ENCODE results near the gene TCEAL7. TPM values are rescaled to one million over a fixed set of nuclear protein-coding genes. Genes with fewer than 3 reads are reported as not detected.

The TCEAL7 gene
- total and polyA plus RNA-seq, 3 donors from 2014 or later: 1.3 to 5.5 (median 3.9) TPM

DNA sequence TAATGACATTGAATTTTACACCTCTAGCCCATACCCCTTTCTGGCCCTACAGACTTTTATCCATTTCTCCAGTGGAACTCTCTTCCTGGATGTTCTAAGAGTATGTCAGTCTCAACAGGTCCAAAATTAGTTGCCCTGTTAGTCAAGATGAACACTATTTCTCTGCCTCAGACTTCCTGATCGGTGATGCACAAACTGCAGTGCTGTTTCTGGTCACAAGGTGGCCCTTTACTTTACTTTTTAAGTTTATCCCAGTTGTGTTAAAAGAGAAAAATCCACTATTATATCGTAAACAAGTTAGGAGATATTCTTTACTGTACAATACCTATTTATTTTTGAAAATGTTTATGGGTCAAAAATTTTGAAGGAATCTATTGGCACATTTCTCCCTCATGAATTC lies 13.1 kb downstream of the TCEAL7 start:
- Histone ChIP-seq H3K4me1 (no peaks in the 10 kb centered on the region), H3K9me3 (no peaks in the 10 kb centered on the region), H3K36me3 (ENCODE audit: low read depth, missing control alignments) (no peaks in the 10 kb centered on the region), H3K4me3 (no peak overlapping the region), H3K27me3 (no peaks in the 10 kb centered on the region), H3K27ac (no peak overlapping the region)
- 9 to 32% methylated on average over 2 of the region's 2 CpGs for WGBS, 2 donors
- intact Hi-C loops (cut with DNase I; ENCODE audit: low total_unique reads): no loop called here
- DNase-seq: peak; percentile 69
- TF ChIP-seq, protein P1, sequence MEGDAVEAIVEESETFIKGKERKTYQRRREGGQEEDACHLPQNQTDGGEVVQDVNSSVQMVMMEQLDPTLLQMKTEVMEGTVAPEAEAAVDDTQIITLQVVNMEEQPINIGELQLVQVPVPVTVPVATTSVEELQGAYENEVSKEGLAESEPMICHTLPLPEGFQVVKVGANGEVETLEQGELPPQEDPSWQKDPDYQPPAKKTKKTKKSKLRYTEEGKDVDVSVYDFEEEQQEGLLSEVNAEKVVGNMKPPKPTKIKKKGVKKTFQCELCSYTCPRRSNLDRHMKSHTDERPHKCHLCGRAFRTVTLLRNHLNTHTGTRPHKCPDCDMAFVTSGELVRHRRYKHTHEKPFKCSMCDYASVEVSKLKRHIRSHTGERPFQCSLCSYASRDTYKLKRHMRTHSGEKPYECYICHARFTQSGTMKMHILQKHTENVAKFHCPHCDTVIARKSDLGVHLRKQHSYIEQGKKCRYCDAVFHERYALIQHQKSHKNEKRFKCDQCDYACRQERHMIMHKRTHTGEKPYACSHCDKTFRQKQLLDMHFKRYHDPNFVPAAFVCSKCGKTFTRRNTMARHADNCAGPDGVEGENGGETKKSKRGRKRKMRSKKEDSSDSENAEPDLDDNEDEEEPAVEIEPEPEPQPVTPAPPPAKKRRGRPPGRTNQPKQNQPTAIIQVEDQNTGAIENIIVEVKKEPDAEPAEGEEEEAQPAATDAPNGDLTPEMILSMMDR (IDR thresholded peaks at IDR 0.05): peak; percentile 45 to 62 (median 53)
- TF ChIP-seq POLR2A (IDR thresholded peaks at IDR 0.05): no peak

DNA sequence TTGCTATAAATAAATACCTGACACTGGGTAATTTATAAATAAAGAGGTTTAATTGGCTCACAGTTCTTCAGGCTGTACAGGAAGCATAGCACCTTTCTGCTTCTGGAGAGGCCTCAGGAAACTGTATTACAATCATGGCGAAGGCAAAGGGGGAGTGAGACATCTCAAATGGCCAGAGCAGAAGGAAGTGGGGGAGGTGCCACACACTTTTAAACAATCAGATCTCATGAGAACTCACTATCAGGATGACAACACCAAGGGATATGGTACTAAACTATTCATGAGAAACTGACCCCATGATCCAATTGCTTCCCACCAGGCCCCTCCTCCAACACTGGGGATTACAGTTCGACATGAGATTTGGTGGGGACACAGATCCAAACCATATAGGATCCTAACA lies 14.6 kb downstream of the TCEAL7 start:
- Histone ChIP-seq H3K36me3 (ENCODE audit: low read depth, missing control alignments) (no peaks in the 10 kb centered on the region), H3K9me3 (no peaks in the 10 kb centered on the region), H3K4me1 (no peaks in the 10 kb centered on the region), H3K4me3 (no peak overlapping the region), H3K27me3 (no peaks in the 10 kb centered on the region), H3K27ac (no peak overlapping the region)
- DNase-seq: no peak
- WGBS, 2 donors: 75 to 81% methylated on average over 2 of the region's 2 CpGs
- intact Hi-C loops (cut with DNase I; ENCODE audit: low total_unique reads): no loop called here
- TF ChIP-seq, protein P1 (IDR thresholded peaks at IDR 0.05): no peak
- no peak for TF ChIP-seq POLR2A (IDR thresholded peaks at IDR 0.05)

DNA sequence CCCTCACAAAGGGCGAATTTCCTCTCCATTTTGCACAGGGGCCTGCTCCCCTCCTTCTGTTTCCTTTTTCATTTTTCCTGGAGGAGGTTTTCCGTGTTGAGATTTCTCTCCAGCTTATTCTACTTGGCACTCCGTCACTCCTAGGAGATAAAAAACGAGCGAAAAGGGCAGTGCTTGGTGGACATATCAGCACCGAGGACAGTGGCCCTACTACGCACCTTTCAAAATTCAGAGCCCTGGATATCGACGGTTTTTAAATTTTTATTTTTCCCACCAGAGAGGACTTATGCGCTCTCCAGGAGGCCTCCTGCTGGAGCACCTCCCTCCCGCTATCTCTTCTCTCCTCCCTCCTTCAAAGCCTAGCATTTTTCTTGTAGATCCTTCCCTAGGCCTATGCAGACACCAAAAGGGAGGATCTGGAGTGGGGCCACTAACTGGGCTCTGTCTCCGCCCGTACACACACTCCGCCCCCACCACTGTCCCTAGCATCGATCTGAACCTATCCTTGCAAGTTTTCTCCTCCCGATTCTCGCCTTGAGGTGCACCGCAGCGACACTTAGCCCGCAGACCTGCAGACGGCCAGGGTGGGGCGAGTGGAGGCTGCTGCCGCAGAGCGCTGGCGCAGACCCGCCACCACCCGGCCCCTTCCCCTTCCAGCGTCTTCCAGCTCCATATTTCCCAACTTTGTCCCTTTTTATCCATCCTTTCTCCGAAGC lies 17.8 kb downstream of the TCEAL7 start:
- H3K36me3 ChIP-seq (ENCODE audit: low read depth, missing control alignments): no peaks in the 10 kb centered on the region
- WGBS, 2 donors: 43 to 56% methylated on average over 27 to 29 of the region's 29 CpGs
- H3K27me3 ChIP-seq: no peaks in the 10 kb centered on the region
- no peak for TF ChIP-seq POLR2A (IDR thresholded peaks at IDR 0.05)
- TF ChIP-seq, protein P1 (IDR thresholded peaks at IDR 0.05): no peak
- no peak overlapping the region for H3K4me3 ChIP-seq
- intact Hi-C loops (cut with DNase I; ENCODE audit: low total_unique reads): no loop called here
- no peaks in the 10 kb centered on the region for H3K4me1 ChIP-seq
- DNase-seq: no peak
- H3K9me3 ChIP-seq: no peaks in the 10 kb centered on the region
- no peak overlapping the region for H3K27ac ChIP-seq

DNA sequence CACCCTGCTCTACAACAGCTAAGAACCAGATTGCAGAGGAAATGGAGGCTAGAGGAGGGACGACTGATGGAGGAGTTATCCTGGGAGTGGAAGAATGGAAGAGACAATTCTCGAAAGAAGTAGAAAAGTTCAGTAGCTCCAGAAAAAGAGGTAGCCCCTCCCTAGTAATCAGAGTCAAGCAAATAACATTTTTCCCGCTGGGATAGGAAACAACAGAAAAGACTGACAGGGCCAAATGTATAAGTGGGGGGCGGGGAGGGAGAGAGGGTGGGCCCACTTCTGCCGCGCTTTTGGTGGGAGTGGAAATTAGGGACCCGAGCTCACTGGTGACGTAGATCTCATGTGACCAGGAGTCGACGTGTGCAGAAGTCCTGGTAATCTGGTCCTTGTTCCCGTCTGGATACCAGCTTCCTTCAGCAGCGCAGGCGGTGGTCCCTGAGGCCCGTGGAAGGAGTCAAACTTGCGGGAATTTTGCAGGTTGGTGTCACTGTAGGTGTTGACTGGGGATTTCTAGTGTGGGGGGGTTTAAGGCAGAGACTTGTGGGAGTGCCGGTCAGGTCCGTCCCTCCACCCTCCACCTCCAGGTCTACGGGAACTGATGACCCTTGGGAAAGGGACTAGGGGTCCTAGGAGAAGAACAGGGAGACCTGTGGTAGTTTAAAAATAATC lies 26.2 kb downstream of the TCEAL7 start, which contains the start of gene TCEAL9:
TSS of gene TCEAL9 (plus strand) at position 377 of the 669 bp plus-strand sequence. CDS start 1,179 bp downstream, outside the sequence.
- Histone ChIP-seq H3K36me3 (ENCODE audit: low read depth, missing control alignments) (no peaks in the 10 kb centered on the region), H3K27me3 (no peaks in the 10 kb centered on the region), H3K27ac (peak within 1 kb of the TSS; percentile 95 to 97), H3K9me3 (no peaks in the 10 kb centered on the region), H3K4me3 (peak within 1 kb of the TSS; percentile 69 to 82), H3K4me1 (no peaks in the 10 kb centered on the region)
- intact Hi-C loops (cut with DNase I; ENCODE audit: low total_unique reads): loop anchor here (10.0 kb wide), 1 partner anchor 329 kb away; the partner anchor contains the start of gene MORF4L2
- DNase-seq: peak; percentile 85
- WGBS, 2 donors: 0% methylated on average over 11 to 18 of the region's 18 CpGs
- TF ChIP-seq, protein P1 (IDR thresholded peaks at IDR 0.05): no peak
- peak; percentile 58 for TF ChIP-seq POLR2A (IDR thresholded peaks at IDR 0.05)

All from testis (tissue), 3 donors.